Transverse colon (tissue), 4 donors: ENCODE data around the gene CDC42EP5. TPM values are rescaled to one million over a fixed set of nuclear protein-coding genes. Genes with fewer than 3 reads are reported as not detected.

Experiments used
- DNase-seq: peaks from one replicate; pipeline ENCODE4 v3.0.0-alpha.2; 2019
- H3K27ac ChIP-seq, 4 donors: fragments of 200-600 bp; sonication (generic); 2 replicates each; pipeline ENCODE4 v1.5.1; 2016 to 2018; ENCODE audit warnings: inconsistent platforms in 4 of 4
- H3K27me3 ChIP-seq: fragments of 200-600 bp; sonication (generic); 2 replicates; pipeline ENCODE4 v1.5.1; 2017; ENCODE audit warnings: inconsistent platforms
- H3K36me3 ChIP-seq, 4 donors: fragments of 200-600 bp; sonication (generic); 2 replicates each; pipeline ENCODE4 v1.5.1; 2017 to 2019; ENCODE audit warnings: inconsistent platforms in 4 of 4
- H3K4me1 ChIP-seq, 4 donors: fragments of 200-600 bp; sonication (generic); 2 replicates each; pipeline ENCODE4 v1.5.1; 2017 to 2020; ENCODE audit warnings: inconsistent platforms in 4 of 4
- H3K4me3 ChIP-seq, 4 donors: fragments of 200-600 bp; sonication (generic); 1 replicate in 1 of 4; 2 replicates in 3 of 4; pipeline versions ENCODE4 v1.5.1 to v1.6.1; 2017 to 2019; ENCODE audit warnings: inconsistent platforms in 4 of 4
- H3K9me3 ChIP-seq, 2 donors: fragments of 200-600 bp; sonication (generic); 2 replicates each; pipeline ENCODE4 v1.5.1; 2017 to 2019; ENCODE audit warnings: inconsistent platforms in 2 of 2
- CTCF ChIP-seq, 5 experiments: fragments of 200-600 bp in 3 of 5; fragments of 450-650 bp in 2 of 5; sonication (generic) in 3 of 5; IDR thresholded peaks; 1 replicate in 2 of 5; 2 replicates in 3 of 5; pipeline ENCODE4 v1.5.1; 2016 to 2017; ENCODE audit warnings: antibody characterized with exemption in 5 of 5, inconsistent platforms in 3 of 5, mild to moderate bottlenecking in 2 of 5, moderate library complexity in 1 of 5
- EP300 ChIP-seq: sonication (generic); formaldehyde crosslinking; IDR thresholded peaks from one replicate; pipeline ENCODE4 v1.6.1; 2017; ENCODE audit warnings: antibody characterized with exemption, low read depth
- POLR2A ChIP-seq: fragments of 450-650 bp; IDR thresholded peaks from one replicate; pipeline ENCODE4 v1.6.1; 2016; ENCODE audit warnings: antibody characterized with exemption, mild to moderate bottlenecking, moderate library complexity
- POLR2AphosphoS5 ChIP-seq, 3 donors: sonication (generic); formaldehyde crosslinking; IDR thresholded peaks; one replicate each; pipeline ENCODE4 v1.6.1; 2016; ENCODE audit warnings: antibody characterized with exemption in 3 of 3
- WGBS, 2 donors: methylation state at CpG; one replicate each; pipeline ENCODE4 v1.1.5; 2018; ENCODE audit warnings: low coverage in 1 of 2; 5-methylcytosine and 5-hydroxymethylcytosine counted together
- in situ Hi-C, 4 donors: fragments of 200-750 bp; cut with MboI; loops; one replicate each; pipeline versions ENCODE4 v1.15.0 to v1.15.1; 2017; ENCODE audit warnings: low sequenced_read_pairs in 3 of 4, low pct_ligation_motif_present in 1 of 4, low pct_unique_long_range_greater_than_20kb in 1 of 4
- intact Hi-C: fragments of 100-400 bp; cut with DNase I; formaldehyde crosslinking; loops from one replicate; pipeline ENCODE4 v1.15.1; 2023; ENCODE audit warnings: low total_unique reads
- total RNA-seq, 4 donors: library from RNA; depleted of rRNA; stranded (reverse); fragments of >200 nt; gene quantifications; one replicate each; pipeline ENCODE4 v1.1.0, GENCODE V29; 2016

The CDC42EP5 gene
- total RNA-seq, 4 donors from 2014 or later: 210 to 231 (median 214) TPM

- Histone ChIP-seq H3K9me3 (no peaks in the 10 kb centered on the region), H3K27me3 (peaks cover 63% of the 10 kb centered on the region), H3K27ac (no peak overlapping the region), H3K4me1 (peaks cover 5 to 18% (median 12%) of the 10 kb centered on the region in 4 donors), H3K4me3 (no peak overlapping the region), H3K36me3 (no peaks in the 10 kb centered on the region)
- no peak for DNase-seq
- WGBS, 2 donors: 0 to 31% methylated on average over 1 to 13 of the region's 13 CpGs
- in situ Hi-C loops: no loop called here
- intact Hi-C loops: no loop called here
- no peak for TF ChIP-seq POLR2AphosphoS5 (IDR thresholded peaks at IDR 0.05)
- no peak for TF ChIP-seq CTCF (IDR thresholded peaks at IDR 0.05)
- TF ChIP-seq POLR2A: no peak
- no peak for TF ChIP-seq EP300
Observed at GRCh38 chr19:54429545-54430227, 43.4 kb downstream of the CDC42EP5 start.

GRCh38 chr19:54429176-54429495 lies 44.0 kb downstream of the CDC42EP5 start:
- Histone ChIP-seq H3K27me3 (peaks cover 66% of the 10 kb centered on the region), H3K27ac (no peak overlapping the region), H3K4me3 (no peak overlapping the region), H3K36me3 (no peaks in the 10 kb centered on the region), H3K9me3 (no peaks in the 10 kb centered on the region), H3K4me1 (peaks cover 5 to 18% (median 12%) of the 10 kb centered on the region in 4 donors)
- no peak for DNase-seq
- TF ChIP-seq POLR2A (no peak), CTCF (IDR thresholded peaks at IDR 0.05) (no peak), POLR2AphosphoS5 (IDR thresholded peaks at IDR 0.05) (no peak), EP300 (no peak)
- 40 to 60% methylated on average over 1 to 8 of the region's 8 CpGs for WGBS, 2 donors
- in situ Hi-C loops (no loop called here), intact Hi-C loops (no loop called here)

- Histone ChIP-seq H3K27ac (no peak overlapping the region), H3K36me3 (no peaks in the 10 kb centered on the region), H3K4me1 (peaks cover 5 to 18% (median 12%) of the 10 kb centered on the region in 4 donors), H3K27me3 (peaks cover 66% of the 10 kb centered on the region), H3K9me3 (no peaks in the 10 kb centered on the region), H3K4me3 (no peak overlapping the region)
- intact Hi-C loops (no loop called here), in situ Hi-C loops (no loop called here)
- no peak for TF ChIP-seq POLR2A
- TF ChIP-seq CTCF (IDR thresholded peaks at IDR 0.05): no peak
- TF ChIP-seq POLR2AphosphoS5 (IDR thresholded peaks at IDR 0.05): no peak
- TF ChIP-seq EP300: no peak
- DNase-seq: no peak
- 69% methylated on average over 11 of the region's 11 CpGs; no CpG with 5 or more reads in 1 of the 2 donors for WGBS, 2 donors
Observed at GRCh38 chr19:54428323-54429175, 44.5 kb downstream of the CDC42EP5 start.

- H3K27ac ChIP-seq: no peak overlapping the region
- DNase-seq: no peak
- 83 to 86% methylated on average over 1 to 11 of the region's 11 CpGs for WGBS, 2 donors
- peaks cover 66% of the 10 kb centered on the region for H3K27me3 ChIP-seq
- H3K9me3 ChIP-seq: no peaks in the 10 kb centered on the region
- no peaks in the 10 kb centered on the region for H3K36me3 ChIP-seq
- intact Hi-C loops (no loop called here), in situ Hi-C loops (no loop called here)
- no peak for TF ChIP-seq EP300
- TF ChIP-seq CTCF (IDR thresholded peaks at IDR 0.05): no peak
- no peak for TF ChIP-seq POLR2AphosphoS5 (IDR thresholded peaks at IDR 0.05)
- no peak for TF ChIP-seq POLR2A
- H3K4me1 ChIP-seq: peaks cover 5 to 18% (median 12%) of the 10 kb centered on the region in 4 donors
- no peak overlapping the region for H3K4me3 ChIP-seq
Observed at GRCh38 chr19:54427586-54427985, 45.5 kb downstream of the CDC42EP5 start.
